Tibial nerve (tissue), 4 donors: Measurements from ENCODE around the gene UBE2D3. TPM values are rescaled to one million over a fixed set of nuclear protein-coding genes. Genes with fewer than 3 reads are reported as not detected.

Experiments used
- DNase-seq, 2 donors: peaks; one replicate each; pipeline ENCODE4 v3.0.0-alpha.2; 2019; ENCODE audit warnings: low spot score in 2 of 2
- H3K27ac ChIP-seq, 4 donors: fragments of 200-600 bp; sonication (generic) in 3 of 4; one replicate each; pipeline ENCODE4 v1.5.1; 2017 to 2019; ENCODE audit warnings: mild to moderate bottlenecking in 1 of 4
- H3K27me3 ChIP-seq, 2 donors: fragments of 200-600 bp; sonication (generic) in 1 of 2; one replicate each; pipeline versions ENCODE4 v1.5.1 to v1.6.0; 2017 to 2019
- H3K36me3 ChIP-seq, 3 donors: fragments of 200-600 bp; sonication (generic); one replicate each; pipeline ENCODE4 v1.5.1; 2018 to 2019
- H3K4me1 ChIP-seq, 4 donors: fragments of 200-600 bp; sonication (generic) in 3 of 4; one replicate each; pipeline ENCODE4 v1.5.1; 2017 to 2019
- H3K4me3 ChIP-seq, 4 donors: fragments of 200-600 bp; sonication (generic) in 3 of 4; one replicate each; pipeline ENCODE4 v1.5.1; 2017 to 2019; ENCODE audit warnings: mild to moderate bottlenecking in 1 of 4, moderate library complexity in 1 of 4
- H3K9me3 ChIP-seq, 4 donors: fragments of 200-600 bp; sonication (generic) in 3 of 4; one replicate each; pipeline ENCODE4 v1.5.1; 2017 to 2019
- CTCF ChIP-seq, 5 experiments: fragments of 200-600 bp in 3 of 5; fragments of 450-650 bp in 2 of 5; sonication (generic) in 3 of 5; IDR thresholded peaks; one replicate each; pipeline ENCODE4 v1.5.1; 2016 to 2019; ENCODE audit warnings: antibody characterized with exemption in 5 of 5, mild to moderate bottlenecking in 3 of 5, moderate library complexity in 2 of 5
- EP300 ChIP-seq, 2 donors: sonication (generic); formaldehyde crosslinking; IDR thresholded peaks; one replicate each; pipeline ENCODE4 v1.6.1; 2017; ENCODE audit warnings: antibody characterized with exemption in 2 of 2, mild to moderate bottlenecking in 1 of 2
- POLR2A ChIP-seq, 2 donors: fragments of 450-650 bp; IDR thresholded peaks; one replicate each; pipeline ENCODE4 v1.6.1; 2017; ENCODE audit warnings: antibody characterized with exemption in 2 of 2, mild to moderate bottlenecking in 2 of 2, moderate library complexity in 2 of 2
- WGBS, 2 donors: methylation state at CpG; one replicate each; pipeline ENCODE4 v1.1.5; 2018; 5-methylcytosine and 5-hydroxymethylcytosine counted together
- total RNA-seq, 4 donors: library from RNA; depleted of rRNA; stranded (reverse); fragments of >200 nt; gene quantifications; one replicate each; pipeline ENCODE4 v1.1.0, GENCODE V29; 2016

UBE2D3 gene
- total RNA-seq, 4 donors from 2014 or later = 305 to 409 (median 347) TPM

GRCh38 chr4:102779204-102779603 lies 48.1 kb downstream of the UBE2D3 start:
- no peak for TF ChIP-seq POLR2A (IDR thresholded peaks at IDR 0.05)

GRCh38 chr4:102778720-102779119 lies 48.6 kb downstream of the UBE2D3 start:
- no peak for TF ChIP-seq POLR2A (IDR thresholded peaks at IDR 0.05)
- no peak for TF ChIP-seq EP300 (IDR thresholded peaks at IDR 0.05)
- no peak for TF ChIP-seq CTCF (IDR thresholded peaks at IDR 0.05)
- no peaks in the 10 kb centered on the region for H3K9me3 ChIP-seq
- no peak overlapping the region for H3K27ac ChIP-seq
- H3K4me3 ChIP-seq = no peak overlapping the region
- no peaks in the 10 kb centered on the region for H3K4me1 ChIP-seq
- no peaks in the 10 kb centered on the region for H3K27me3 ChIP-seq
- H3K36me3 ChIP-seq = no peaks in the 10 kb centered on the region
- no peak for DNase-seq
- WGBS, 2 donors = 54 to 64% methylated on average over 7 of the region's 7 CpGs

More at GRCh38 chr4:102779204-102779603, 48.1 kb downstream of the UBE2D3 start:
- Histone ChIP-seq H3K27ac (no peak overlapping the region), H3K4me3 (no peak overlapping the region), H3K9me3 (no peaks in the 10 kb centered on the region), H3K4me1 (no peaks in the 10 kb centered on the region), H3K27me3 (no peaks in the 10 kb centered on the region), H3K36me3 (no peaks in the 10 kb centered on the region)
- 72 to 83% methylated on average over 4 of the region's 4 CpGs for WGBS, 2 donors
- no peak for DNase-seq

GRCh38 chr4:102775805-102776204 lies 51.5 kb downstream of the UBE2D3 start:
- 81 to 87% methylated on average over 1 of the region's 1 CpG for WGBS, 2 donors
- DNase-seq = no peak
- TF ChIP-seq CTCF (IDR thresholded peaks at IDR 0.05) = no peak
- TF ChIP-seq EP300 (IDR thresholded peaks at IDR 0.05) = no peak
- TF ChIP-seq POLR2A (IDR thresholded peaks at IDR 0.05) = no peak
- no peaks in the 10 kb centered on the region for H3K9me3 ChIP-seq
- no peak overlapping the region for H3K4me3 ChIP-seq
- H3K27me3 ChIP-seq = no peaks in the 10 kb centered on the region
- H3K27ac ChIP-seq = no peak overlapping the region
- H3K4me1 ChIP-seq = no peaks in the 10 kb centered on the region
- no peaks in the 10 kb centered on the region for H3K36me3 ChIP-seq

- WGBS, 2 donors = 75 to 81% methylated on average over 2 of the region's 2 CpGs
- no peak for TF ChIP-seq POLR2A (IDR thresholded peaks at IDR 0.05)
- TF ChIP-seq EP300 (IDR thresholded peaks at IDR 0.05) = no peak
- no peak for TF ChIP-seq CTCF (IDR thresholded peaks at IDR 0.05)
- H3K27ac ChIP-seq = no peak overlapping the region
These were observed 53.1 kb downstream of the UBE2D3 start for GRCh38 chr4:102774254-102774653.

GRCh38 chr4:102772738-102773340 lies 54.5 kb downstream of the UBE2D3 start:
- Histone ChIP-seq H3K36me3 (no peaks in the 10 kb centered on the region), H3K27me3 (no peaks in the 10 kb centered on the region), H3K4me3 (no peak overlapping the region), H3K4me1 (no peaks in the 10 kb centered on the region), H3K27ac (no peak overlapping the region), H3K9me3 (no peaks in the 10 kb centered on the region)
- no peak for DNase-seq
- 86% methylated on average over 4 of the region's 4 CpGs for WGBS, 2 donors
- TF ChIP-seq POLR2A (IDR thresholded peaks at IDR 0.05) (no peak), CTCF (IDR thresholded peaks at IDR 0.05) (no peak), EP300 (IDR thresholded peaks at IDR 0.05) (no peak)

More at GRCh38 chr4:102774254-102774653, 53.1 kb downstream of the UBE2D3 start:
- Histone ChIP-seq H3K4me1 (no peaks in the 10 kb centered on the region), H3K27me3 (no peaks in the 10 kb centered on the region), H3K9me3 (no peaks in the 10 kb centered on the region), H3K36me3 (no peaks in the 10 kb centered on the region), H3K4me3 (no peak overlapping the region)
- DNase-seq = no peak
